HepG2 (cell line): ENCODE results near the gene IFI30. TPM values are rescaled to one million over a fixed set of nuclear protein-coding genes. Genes with fewer than 3 reads are reported as not detected.
A peak's percentile ranks its signal among the peaks of the same experiment; 100 is the strongest.

Source experiments
- CEBPB ChIP-seq: IDR thresholded peaks from 2 replicates; pipeline ENCODE4 v1.6.1; 2011; ENCODE audit warnings: low read depth, low read length, improper control_type of control experiment, borderline replicate concordance
- FOXP1 ChIP-seq, 2 experiments: fragments of 450-650 bp in 1 of 2; IDR thresholded peaks; 2 replicates each; pipeline ENCODE4 v1.6.1; 2017 to 2018; ENCODE audit warnings: antibody characterized with exemption in 1 of 2
- GABPB1 ChIP-seq: IDR thresholded peaks from 2 replicates; pipeline ENCODE4 v1.6.1; 2016; ENCODE audit warnings: mild to moderate bottlenecking, missing genetic modification reagents, moderate library complexity, missing compliant biosample characterization
- HNRNPH1 ChIP-seq: fragments of 200-400 bp; formaldehyde crosslinking; optimal IDR thresholded peaks from 2 replicates; pipeline ENCODE3; 2017; ENCODE audit warnings: mild to moderate bottlenecking, low read depth, low read length
- HOMEZ ChIP-seq: IDR thresholded peaks from 2 replicates; pipeline ENCODE4 v1.6.1; 2016; ENCODE audit warnings: low read depth
- MZF1 ChIP-seq: sonication (generic); formaldehyde crosslinking; IDR thresholded peaks from 2 replicates; pipeline ENCODE4 v1.8.1; 2023; ENCODE audit warnings: mild to moderate bottlenecking, missing genetic modification reagents, borderline replicate concordance
- ZBTB33 ChIP-seq: sonication (generic); formaldehyde crosslinking; IDR thresholded peaks from 2 replicates; pipeline ENCODE4 v1.4.0; 2020; ENCODE audit warnings: missing genetic modification reagents
- ZBTB40 ChIP-seq, 2 experiments: fragments of 450-650 bp in 1 of 2; sonication (generic) in 1 of 2; formaldehyde crosslinking in 1 of 2; IDR thresholded peaks; 2 replicates each; pipeline versions ENCODE4 v1.6.1 to v1.8.0; 2016 to 2022; ENCODE audit warnings: antibody characterized with exemption in 1 of 2, mild to moderate bottlenecking in 1 of 2, missing genetic modification reagents in 1 of 2
- ZBTB7B ChIP-seq: sonication (generic); formaldehyde crosslinking; IDR thresholded peaks from 2 replicates; pipeline ENCODE4 v1.4.0; 2020; ENCODE audit warnings: missing genetic modification reagents
- ZFP41 ChIP-seq: sonication (generic); formaldehyde crosslinking; IDR thresholded peaks from 2 replicates; pipeline ENCODE4 v1.4.0; 2020; ENCODE audit warnings: mild to moderate bottlenecking, missing genetic modification reagents, borderline replicate concordance
- ZKSCAN8 ChIP-seq: IDR thresholded peaks from 2 replicates; pipeline ENCODE4 v1.6.1; 2016; ENCODE audit warnings: borderline replicate concordance, missing genetic modification reagents, missing compliant biosample characterization
- ZNF253 ChIP-seq: sonication (generic); formaldehyde crosslinking; IDR thresholded peaks from 2 replicates; pipeline ENCODE4 v1.8.0; 2022; ENCODE audit warnings: mild to moderate bottlenecking, missing genetic modification reagents, borderline replicate concordance
- ZNF296 ChIP-seq: sonication (generic); formaldehyde crosslinking; conservative IDR thresholded peaks from 2 replicates; pipeline ENCODE4 v1.5.0; 2020; ENCODE audit warnings: mild to moderate bottlenecking, missing genetic modification reagents
- ZNF3 ChIP-seq: IDR thresholded peaks from 2 replicates; pipeline ENCODE4 v1.7.0; 2017; ENCODE audit warnings: inconsistent platforms
- ZNF709 ChIP-seq: sonication (generic); formaldehyde crosslinking; IDR thresholded peaks from 2 replicates; pipeline ENCODE4 v1.5.0; 2020; ENCODE audit warnings: mild to moderate bottlenecking, missing genetic modification reagents
- ZNF737 ChIP-seq: sonication (generic); formaldehyde crosslinking; IDR thresholded peaks from 2 replicates; pipeline ENCODE4 v1.5.0; 2020; ENCODE audit warnings: missing genetic modification reagents, mild to moderate bottlenecking, borderline replicate concordance
- polyA plus RNA-seq, 8 experiments: library from polyadenylated mRNA; depleted of rRNA in 3 of 8; stranded (reverse) in 7 of 8; unstranded in 1 of 8; fragments of >200 nt; fragmentation: Illumina TruSeq in 4 of 8; extraction: Trizol in 4 of 8; gene quantifications; 2 replicates each; pipeline versions ENCODE4 v1.2.1 to v1.2.3, GENCODE V29; 2011 to 2016; ENCODE audit warnings: low read depth in 4 of 8, missing spikeins in 1 of 8, mixed read lengths in 1 of 8; ENCODE audit not compliant: insufficient read depth in 1 of 8
- total RNA-seq, 5 experiments: library from RNA; depleted of rRNA; stranded (reverse); fragments of >200 nt; fragmentation: Illumina TruSeq; extraction: Trizol; gene quantifications; 2 replicates each; pipeline ENCODE4 v1.2.3, GENCODE V29; 2016; ENCODE audit warnings: low read depth in 1 of 5

The IFI30 gene
- total and polyA plus RNA-seq, 2 of the 13 experiments (the other 11 are each of a cell fraction or from before 2014, with no cell fraction given): 25.0 to 79.4 TPM

- TF ChIP-seq ZBTB40 (IDR thresholded peaks at IDR 0.05): no peak
- TF ChIP-seq ZBTB40 (CRISPR knock-in tag; IDR thresholded peaks at IDR 0.05): peak; percentile 55; the same call in 1 of the 2 replicates
- TF ChIP-seq MZF1 (CRISPR knock-in tag): no peak
- TF ChIP-seq FOXP1 (IDR thresholded peaks at IDR 0.05): no peak
- TF ChIP-seq FOXP1 (CRISPR knock-in tag; IDR thresholded peaks at IDR 0.05): no peak
- TF ChIP-seq HNRNPH1: peak; percentile 69
- 0 out of 2 replicates have a peak, but pooled peaks have one; percentile 60 for TF ChIP-seq ZNF253 (CRISPR knock-in tag)
- TF ChIP-seq CEBPB: peak; percentile 22; the same call in 1 of the 2 replicates
- TF ChIP-seq ZNF709 (CRISPR knock-in tag): no peak
- peak; percentile 99 for TF ChIP-seq ZKSCAN8 (CRISPR knock-in tag)
- no peak for TF ChIP-seq ZFP41
- TF ChIP-seq ZBTB33 (CRISPR knock-in tag): no peak
- no peak for TF ChIP-seq ZNF737 (CRISPR knock-in tag)
- peak; percentile 59 for TF ChIP-seq GABPB1 (CRISPR knock-in tag)
- TF ChIP-seq HOMEZ (CRISPR knock-in tag): no peak; the same call in 1 of the 2 replicates
- no peak for TF ChIP-seq ZNF296 (CRISPR knock-in tag)
- peak; percentile 73 for TF ChIP-seq ZBTB7B (CRISPR knock-in tag)
- TF ChIP-seq ZNF3 (CRISPR knock-in tag): 0 out of 2 replicates have a peak, but pooled peaks have one; percentile 17
These were observed at the start of gene IFI30 (continued) for GRCh38 chr19:18173572-18174288.
